Glomerular visceral epithelial cell (primary cell): ENCODE results near the gene CEL.
"Not testable (repeated sequence)": the region's sequence is repeated elsewhere in the genome, so short reads cannot be mapped to it uniquely, and the experiment has no call there.

Experiments
- DNase-seq: peaks from one replicate; pipeline ENCODE4 v3.0.0-alpha.2; 2016; ENCODE audit errors: extremely low spot score

CEL gene

GRCh38 chr9:133061764-133062145, at the start of gene CEL:
Gene CEL, plus strand, starts transcription at chr9:133061981. Its CDS starts 22 bp downstream, at chr9:133062003.
- DNase-seq, result not testable (repeated sequence)

- no peak for DNase-seq
These were observed 47.1 kb upstream of the CEL start for GRCh38 chr9:133014696-133015095.

- no peak for DNase-seq
These were observed 38.5 kb upstream of the CEL start for GRCh38 chr9:133023117-133023890.

GRCh38 chr9:133026426-133026825, 35.4 kb upstream of the CEL start:
- no peak for DNase-seq

- no peak for DNase-seq
These were observed 34.6 kb upstream of the CEL start for GRCh38 chr9:133027134-133027533.

- no peak for DNase-seq
These were observed 33.6 kb upstream of the CEL start for GRCh38 chr9:133028221-133028620.

GRCh38 chr9:133029994-133030316, 31.8 kb upstream of the CEL start:
- no peak for DNase-seq

- DNase-seq, result peak; percentile 99
These were observed 31.3 kb upstream of the CEL start, which contains the start of gene GTF3C5 for GRCh38 chr9:133030317-133031129. Gene GTF3C5, plus strand, starts transcription at chr9:133030997. Its CDS starts 15 bp downstream, at chr9:133031012.

GRCh38 chr9:133031130-133031422, 30.7 kb upstream of the CEL start:
- DNase-seq, result no peak

- peak; percentile 24 for DNase-seq
These were observed 30.3 kb upstream of the CEL start for GRCh38 chr9:133031496-133031911.

GRCh38 chr9:133032171-133032570, 29.6 kb upstream of the CEL start:
- DNase-seq, result no peak

- DNase-seq, result no peak
These were observed 26.1 kb upstream of the CEL start for GRCh38 chr9:133035669-133036068.

GRCh38 chr9:133037775-133038515, 23.8 kb upstream of the CEL start:
- DNase-seq, result no peak

- DNase-seq, result peak; percentile 37
These were observed 20.8 kb upstream of the CEL start for GRCh38 chr9:133040892-133041479.

GRCh38 chr9:133041958-133042357, 19.8 kb upstream of the CEL start:
- no peak for DNase-seq

GRCh38 chr9:133042676-133043075, 19.1 kb upstream of the CEL start:
- DNase-seq, result no peak

- no peak for DNase-seq
These were observed 18.2 kb upstream of the CEL start for GRCh38 chr9:133043449-133044035.

- no peak for DNase-seq
These were observed 17.7 kb upstream of the CEL start for GRCh38 chr9:133044125-133044524.

- no peak for DNase-seq
These were observed 17.1 kb upstream of the CEL start for GRCh38 chr9:133044661-133045060.

- no peak for DNase-seq
These were observed 16.6 kb upstream of the CEL start for GRCh38 chr9:133045132-133045531.

GRCh38 chr9:133046196-133046899, 15.4 kb upstream of the CEL start:
- no peak for DNase-seq
